Caco-2 (cell line): ENCODE results near the gene CDH7. TPM values are rescaled to one million over a fixed set of nuclear protein-coding genes. Genes with fewer than 3 reads are reported as not detected.
A peak's percentile ranks its signal among the peaks of the same experiment; 100 is the strongest.

Experiments used
- BruUV-seq: library from RNA; stranded (reverse); fragments of 400-500 nt; replicated peaks from 2 replicates; lab custom pipeline; 2021; lab: Mats Ljungman, UMichigan
- CTCF ChIA-PET: fragments of 300-600 bp; sonication (Branson Sonifier 250); formaldehyde crosslinking; loops from one replicate; lab custom pipeline; 2022; ENCODE audit warnings: antibody characterized with exemption; lab: Charles Lee
- POLR2A ChIA-PET: fragments of 300-600 bp; sonication (Branson Sonifier 250); formaldehyde crosslinking; loops from one replicate; lab custom pipeline; 2022; ENCODE audit warnings: antibody characterized with exemption; lab: Charles Lee
- DNase-seq, 2 experiments: peaks; one replicate each; pipeline versions ENCODE4 v3.0.0 to v3.0.0-alpha.2; 2020 to 2022
- H3K27me3 ChIP-seq: replicated peaks from 2 replicates; pipeline ENCODE4 v1.6.0; 2011; ENCODE audit warnings: low read length; ENCODE audit not compliant: control insufficient read depth, insufficient read depth
- H3K36me3 ChIP-seq: 2 replicates; pipeline ENCODE4 v1.5.1; 2011; ENCODE audit warnings: low read length; ENCODE audit not compliant: control insufficient read depth, insufficient read depth
- H3K4me1 ChIP-seq: fragments of 250-450 bp; sonication (Bioruptor Pico); 2 replicates; pipeline ENCODE4 v1.5.1; 2020; ENCODE audit warnings: mild to moderate bottlenecking
- H3K4me3 ChIP-seq: 2 replicates; pipeline ENCODE4 v1.5.1; 2011; ENCODE audit warnings: low read depth, mild to moderate bottlenecking, control low read depth, low read length
- H3K9me3 ChIP-seq: fragments of 250-450 bp; sonication (Bioruptor Pico); 2 replicates; pipeline ENCODE4 v1.5.1; 2020; ENCODE audit warnings: mild to moderate bottlenecking, moderate library complexity
- H3K27ac Mint-ChIP-seq: one replicate; pipeline ENCODE4 v1.8.0; 2022; ENCODE audit warnings: mixed read lengths; ENCODE audit not compliant: unreplicated experiment
- H3K27me3 Mint-ChIP-seq: one replicate; pipeline ENCODE4 v1.8.0; 2022; ENCODE audit warnings: mixed read lengths; ENCODE audit not compliant: insufficient read depth, unreplicated experiment
- H3K36me3 Mint-ChIP-seq: one replicate; pipeline ENCODE4 v1.8.0; 2022; ENCODE audit warnings: mild to moderate bottlenecking, mixed read lengths; ENCODE audit not compliant: insufficient read depth, unreplicated experiment
- H3K4me1 Mint-ChIP-seq: one replicate; pipeline ENCODE4 v1.8.0; 2022; ENCODE audit warnings: low read depth, mixed read lengths; ENCODE audit not compliant: unreplicated experiment
- H3K4me3 Mint-ChIP-seq: one replicate; pipeline ENCODE4 v1.8.0; 2022; ENCODE audit warnings: mild to moderate bottlenecking, moderate library complexity, mixed read lengths; ENCODE audit not compliant: unreplicated experiment
- H3K9me3 Mint-ChIP-seq: one replicate; pipeline ENCODE4 v1.8.0; 2022; ENCODE audit warnings: mixed read lengths; ENCODE audit not compliant: unreplicated experiment
- CTCF ChIP-seq, 2 experiments: fragments of 200-600 bp in 1 of 2; IDR thresholded peaks; 1 replicate in 1 of 2; 2 replicates in 1 of 2; pipeline versions ENCODE4 v1.5.1 to v1.8.0; 2011 to 2022; ENCODE audit warnings: antibody characterized with exemption in 1 of 2, control low read depth in 1 of 2, inconsistent platforms in 1 of 2, low read depth in 1 of 2, low read length in 1 of 2, mild to moderate bottlenecking in 1 of 2, moderate library complexity in 1 of 2; ENCODE audit not compliant: insufficient read depth in 1 of 2, severe bottlenecking in 1 of 2, unreplicated experiment in 1 of 2
- intact Hi-C: fragments of 100-400 bp; cut with micrococcal nuclease; formaldehyde crosslinking; loops from one replicate; pipeline ENCODE4 v1.10.0; 2022; ENCODE audit not compliant: unreplicated experiment
- total RNA-seq: library from RNA; stranded (reverse); gene quantifications from 2 replicates; pipeline ENCODE4 v1.2.3, GENCODE V29; 2022

The CDH7 gene
- total RNA-seq, 1 experiment from 2014 or later = 0.16 TPM

DNA sequence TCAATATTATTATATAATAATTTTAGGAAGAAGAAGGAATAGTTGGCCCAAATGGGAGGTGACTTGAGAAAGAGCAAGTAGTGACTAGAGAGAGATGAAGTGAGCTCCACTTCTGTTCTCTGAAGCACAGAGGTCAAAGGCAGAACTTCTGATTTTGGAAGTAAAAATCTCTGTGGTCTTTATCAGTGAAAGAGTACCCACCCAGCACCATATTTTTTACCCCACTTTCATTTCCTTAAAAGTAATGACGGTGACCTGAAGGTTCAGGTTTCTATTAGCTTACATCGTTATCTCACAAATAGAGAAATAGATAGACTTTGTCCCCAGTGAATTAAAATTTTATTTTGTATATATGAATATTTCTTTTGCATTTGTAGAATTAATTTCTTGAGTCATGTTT lies 95.3 kb downstream of the CDH7 start:
- no peak for TF ChIP-seq CTCF (IDR thresholded peaks at IDR 0.05; ENCODE audit: insufficient read depth in 1 of 2, low read depth in 1 of 2, low read length in 1 of 2, severe bottlenecking in 1 of 2, unreplicated experiment in 1 of 2)
- H3K27ac Mint-ChIP-seq = no peak overlapping the region
- ChIA-PET CTCF (no interaction called here), POLR2A (no interaction called here)
- intact Hi-C loops = no loop called here
- H3K27me3 ChIP-seq = no peaks in the 10 kb centered on the region
- H3K36me3 ChIP-seq = no peaks in the 10 kb centered on the region
- no peaks in the 10 kb centered on the region for H3K9me3 Mint-ChIP-seq
- H3K36me3 Mint-ChIP-seq = no peaks in the 10 kb centered on the region
- BruUV-seq = no TSS peak
- no peak overlapping the region for H3K4me3 ChIP-seq
- no peaks in the 10 kb centered on the region for H3K4me1 ChIP-seq
- H3K9me3 ChIP-seq = no peaks in the 10 kb centered on the region
- no peaks in the 10 kb centered on the region for H3K4me1 Mint-ChIP-seq
- H3K4me3 Mint-ChIP-seq = no peak overlapping the region
- H3K27me3 Mint-ChIP-seq = no peaks in the 10 kb centered on the region
- DNase-seq = no peak

DNA sequence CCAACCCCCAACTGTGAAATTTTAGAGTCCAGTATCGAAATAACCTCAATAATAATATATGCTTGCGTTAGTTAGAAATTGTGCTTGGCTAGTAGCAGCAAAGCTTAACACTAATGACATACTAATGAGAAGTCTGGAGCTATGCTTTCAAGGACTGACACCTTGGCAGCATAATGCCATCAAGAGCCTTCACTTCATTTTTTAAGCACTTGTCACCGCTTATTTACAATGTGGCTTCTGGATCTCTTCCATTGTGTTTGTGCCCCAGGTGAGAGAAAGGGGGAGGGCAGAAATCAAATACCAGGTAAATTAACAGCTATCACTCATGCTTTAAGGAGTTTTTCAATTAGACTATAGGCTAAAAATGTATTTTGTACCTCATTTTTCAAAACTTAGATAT lies 101.5 kb downstream of the CDH7 start:
- CTCF ChIA-PET = no interaction called here

GRCh38 chr18:65859075-65859474 lies 108.3 kb downstream of the CDH7 start:
- H3K4me3 Mint-ChIP-seq = peak overlapping the region; percentile 45
- no peaks in the 10 kb centered on the region for H3K27me3 Mint-ChIP-seq
- no peak overlapping the region for H3K4me3 ChIP-seq
- H3K27ac Mint-ChIP-seq = no peak overlapping the region
- CTCF ChIA-PET = no interaction called here
- POLR2A ChIA-PET = no interaction called here
- H3K4me1 Mint-ChIP-seq = no peaks in the 10 kb centered on the region
- DNase-seq = peak in 1 of 2 experiments; percentile 1
- no peaks in the 10 kb centered on the region for H3K4me1 ChIP-seq
- intact Hi-C loops = loop anchor here (1.0 kb wide), 1 partner anchor 47 kb away; no protein-coding TSS in a partner anchor
- no peaks in the 10 kb centered on the region for H3K36me3 Mint-ChIP-seq
- no peaks in the 10 kb centered on the region for H3K27me3 ChIP-seq
- BruUV-seq = no TSS peak
- no peaks in the 10 kb centered on the region for H3K36me3 ChIP-seq
- TF ChIP-seq CTCF (IDR thresholded peaks at IDR 0.05; ENCODE audit: insufficient read depth in 1 of 2, low read depth in 1 of 2, low read length in 1 of 2, severe bottlenecking in 1 of 2, unreplicated experiment in 1 of 2) = no peak
- H3K9me3 ChIP-seq = no peaks in the 10 kb centered on the region
- no peaks in the 10 kb centered on the region for H3K9me3 Mint-ChIP-seq

More for the DNA sequence above, 101.5 kb downstream of the CDH7 start:
- H3K9me3 Mint-ChIP-seq = no peaks in the 10 kb centered on the region
- no peak overlapping the region for H3K4me3 ChIP-seq
- H3K27me3 ChIP-seq = no peaks in the 10 kb centered on the region
- H3K27ac Mint-ChIP-seq = no peak overlapping the region
- TF ChIP-seq CTCF (IDR thresholded peaks at IDR 0.05; ENCODE audit: insufficient read depth in 1 of 2, low read depth in 1 of 2, low read length in 1 of 2, severe bottlenecking in 1 of 2, unreplicated experiment in 1 of 2) = no peak
- no peaks in the 10 kb centered on the region for H3K9me3 ChIP-seq
- H3K36me3 ChIP-seq = no peaks in the 10 kb centered on the region
- no peaks in the 10 kb centered on the region for H3K36me3 Mint-ChIP-seq
- no TSS peak for BruUV-seq
- no peak overlapping the region for H3K4me3 Mint-ChIP-seq
- intact Hi-C loops = no loop called here
- H3K27me3 Mint-ChIP-seq = no peaks in the 10 kb centered on the region
- DNase-seq = no peak
- H3K4me1 Mint-ChIP-seq = no peaks in the 10 kb centered on the region
- POLR2A ChIA-PET = no interaction called here
- H3K4me1 ChIP-seq = no peaks in the 10 kb centered on the region
